ENCODE data around the gene PGBD5. TPM values are rescaled to one million over a fixed set of nuclear protein-coding genes. Genes with fewer than 3 reads are reported as not detected.

The PGBD5 gene
- total RNA-seq, 4 donors from 2014 or later = 1.0 to 4.5 (median 1.9) TPM

GRCh38 chr1:230355594-230355993 lies 70.5 kb downstream of the PGBD5 start:
- DNase-seq (no peak), ATAC-seq (no peak)
- intact Hi-C loops (cut with DNase I; ENCODE audit: low total_unique reads) (no loop called here), in situ Hi-C loops (cut with MboI; ENCODE audit: low sequenced_read_pairs in 4 of 4) (no loop called here)
- H3K4me1 ChIP-seq = peaks cover 0 to 3% of the 10 kb centered on the region in 2 donors
- no peak overlapping the region for H3K4me3 ChIP-seq
- no peak for TF ChIP-seq POLR2A (IDR thresholded peaks at IDR 0.05)
- TF ChIP-seq, protein P1, sequence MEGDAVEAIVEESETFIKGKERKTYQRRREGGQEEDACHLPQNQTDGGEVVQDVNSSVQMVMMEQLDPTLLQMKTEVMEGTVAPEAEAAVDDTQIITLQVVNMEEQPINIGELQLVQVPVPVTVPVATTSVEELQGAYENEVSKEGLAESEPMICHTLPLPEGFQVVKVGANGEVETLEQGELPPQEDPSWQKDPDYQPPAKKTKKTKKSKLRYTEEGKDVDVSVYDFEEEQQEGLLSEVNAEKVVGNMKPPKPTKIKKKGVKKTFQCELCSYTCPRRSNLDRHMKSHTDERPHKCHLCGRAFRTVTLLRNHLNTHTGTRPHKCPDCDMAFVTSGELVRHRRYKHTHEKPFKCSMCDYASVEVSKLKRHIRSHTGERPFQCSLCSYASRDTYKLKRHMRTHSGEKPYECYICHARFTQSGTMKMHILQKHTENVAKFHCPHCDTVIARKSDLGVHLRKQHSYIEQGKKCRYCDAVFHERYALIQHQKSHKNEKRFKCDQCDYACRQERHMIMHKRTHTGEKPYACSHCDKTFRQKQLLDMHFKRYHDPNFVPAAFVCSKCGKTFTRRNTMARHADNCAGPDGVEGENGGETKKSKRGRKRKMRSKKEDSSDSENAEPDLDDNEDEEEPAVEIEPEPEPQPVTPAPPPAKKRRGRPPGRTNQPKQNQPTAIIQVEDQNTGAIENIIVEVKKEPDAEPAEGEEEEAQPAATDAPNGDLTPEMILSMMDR (IDR thresholded peaks at IDR 0.05 in 4 of 5, conservative IDR thresholded peaks at IDR 0.05 in 1 of 5) = no peak
- H3K9me3 ChIP-seq = no peaks in the 10 kb centered on the region
- H3K27ac ChIP-seq = no peak overlapping the region
- no peaks in the 10 kb centered on the region for H3K27me3 ChIP-seq
- H3K36me3 ChIP-seq = no peaks in the 10 kb centered on the region

- intact Hi-C loops (cut with DNase I; ENCODE audit: low total_unique reads) = no loop called here
- H3K27ac ChIP-seq = no peak overlapping the region
- no peak for ATAC-seq
These were observed 71.0 kb downstream of the PGBD5 start for GRCh38 chr1:230355128-230355527.

GRCh38 chr1:230354005-230354404 lies 72.1 kb downstream of the PGBD5 start:
- Histone ChIP-seq H3K27ac (no peak overlapping the region), H3K36me3 (no peaks in the 10 kb centered on the region), H3K4me3 (no peak overlapping the region), H3K27me3 (no peaks in the 10 kb centered on the region), H3K9me3 (no peaks in the 10 kb centered on the region), H3K4me1 (peaks cover 2 to 5% of the 10 kb centered on the region in 2 donors)
- in situ Hi-C loops (cut with MboI; ENCODE audit: low sequenced_read_pairs in 4 of 4) (no loop called here), intact Hi-C loops (cut with DNase I; ENCODE audit: low total_unique reads) (no loop called here)
- DNase-seq (no peak), ATAC-seq (no peak)
- no peak for TF ChIP-seq POLR2A (IDR thresholded peaks at IDR 0.05)
- TF ChIP-seq, protein P1 (IDR thresholded peaks at IDR 0.05 in 4 of 5, conservative IDR thresholded peaks at IDR 0.05 in 1 of 5) = no peak

More at GRCh38 chr1:230355128-230355527, 71.0 kb downstream of the PGBD5 start:
- H3K9me3 ChIP-seq = no peaks in the 10 kb centered on the region
- no peak overlapping the region for H3K4me3 ChIP-seq
- DNase-seq = no peak
- peaks cover 0 to 3% of the 10 kb centered on the region in 2 donors for H3K4me1 ChIP-seq
- no peaks in the 10 kb centered on the region for H3K27me3 ChIP-seq
- TF ChIP-seq POLR2A (IDR thresholded peaks at IDR 0.05) = no peak
- TF ChIP-seq, protein P1 (IDR thresholded peaks at IDR 0.05 in 4 of 5, conservative IDR thresholded peaks at IDR 0.05 in 1 of 5) = no peak
- in situ Hi-C loops (cut with MboI; ENCODE audit: low sequenced_read_pairs in 4 of 4) = no loop called here
- no peaks in the 10 kb centered on the region for H3K36me3 ChIP-seq

- H3K4me3 ChIP-seq = no peak overlapping the region
- ATAC-seq (no peak), DNase-seq (no peak)
- intact Hi-C loops (cut with DNase I; ENCODE audit: low total_unique reads) (no loop called here), in situ Hi-C loops (cut with MboI; ENCODE audit: low sequenced_read_pairs in 4 of 4) (no loop called here)
- no peak for TF ChIP-seq POLR2A (IDR thresholded peaks at IDR 0.05)
- TF ChIP-seq, protein P1 (IDR thresholded peaks at IDR 0.05 in 4 of 5, conservative IDR thresholded peaks at IDR 0.05 in 1 of 5) = no peak
- peaks cover 10 to 17% of the 10 kb centered on the region in 2 donors for H3K4me1 ChIP-seq
- H3K36me3 ChIP-seq = no peaks in the 10 kb centered on the region
- no peaks in the 10 kb centered on the region for H3K9me3 ChIP-seq
- no peaks in the 10 kb centered on the region for H3K27me3 ChIP-seq
- H3K27ac ChIP-seq = no peak overlapping the region
These were observed 73.6 kb downstream of the PGBD5 start for GRCh38 chr1:230352537-230352936.

GRCh38 chr1:230351983-230352382 lies 74.1 kb downstream of the PGBD5 start:
- intact Hi-C loops (cut with DNase I; ENCODE audit: low total_unique reads) = no loop called here
- no peak for TF ChIP-seq POLR2A (IDR thresholded peaks at IDR 0.05)
- TF ChIP-seq, protein P1 (IDR thresholded peaks at IDR 0.05 in 4 of 5, conservative IDR thresholded peaks at IDR 0.05 in 1 of 5) = no peak

More at GRCh38 chr1:230351983-230352382, 74.1 kb downstream of the PGBD5 start:
- Histone ChIP-seq H3K27me3 (no peaks in the 10 kb centered on the region), H3K36me3 (no peaks in the 10 kb centered on the region), H3K27ac (no peak overlapping the region), H3K9me3 (no peaks in the 10 kb centered on the region), H3K4me3 (no peak overlapping the region), H3K4me1 (peaks cover 10 to 17% of the 10 kb centered on the region in 2 donors)
- DNase-seq (no peak), ATAC-seq (no peak)
- in situ Hi-C loops (cut with MboI; ENCODE audit: low sequenced_read_pairs in 4 of 4) = no loop called here
